ENCODE measurements around the gene GASK1A.

GASK1A gene

DNA sequence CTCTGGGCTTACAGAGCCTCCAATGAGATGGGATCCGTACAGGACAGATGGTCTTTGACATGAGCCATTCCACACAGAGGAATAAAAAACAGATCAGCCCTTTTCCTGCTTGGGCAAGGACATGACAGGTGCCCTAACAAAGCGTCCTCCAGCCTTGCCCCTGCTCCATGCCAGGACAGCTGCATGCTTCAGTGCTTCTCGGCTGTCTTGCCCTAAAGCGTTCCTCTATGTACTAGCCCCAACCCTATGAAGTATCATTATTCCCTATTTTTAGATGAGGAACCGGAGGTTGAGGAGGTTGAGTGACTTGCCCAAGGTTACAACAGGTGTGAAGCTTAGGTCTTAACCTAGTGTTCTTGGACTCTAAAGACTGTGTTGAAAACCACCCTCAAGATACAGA is 116.3 kb downstream of the GASK1A start:
- TF ChIP-seq, protein P1, sequence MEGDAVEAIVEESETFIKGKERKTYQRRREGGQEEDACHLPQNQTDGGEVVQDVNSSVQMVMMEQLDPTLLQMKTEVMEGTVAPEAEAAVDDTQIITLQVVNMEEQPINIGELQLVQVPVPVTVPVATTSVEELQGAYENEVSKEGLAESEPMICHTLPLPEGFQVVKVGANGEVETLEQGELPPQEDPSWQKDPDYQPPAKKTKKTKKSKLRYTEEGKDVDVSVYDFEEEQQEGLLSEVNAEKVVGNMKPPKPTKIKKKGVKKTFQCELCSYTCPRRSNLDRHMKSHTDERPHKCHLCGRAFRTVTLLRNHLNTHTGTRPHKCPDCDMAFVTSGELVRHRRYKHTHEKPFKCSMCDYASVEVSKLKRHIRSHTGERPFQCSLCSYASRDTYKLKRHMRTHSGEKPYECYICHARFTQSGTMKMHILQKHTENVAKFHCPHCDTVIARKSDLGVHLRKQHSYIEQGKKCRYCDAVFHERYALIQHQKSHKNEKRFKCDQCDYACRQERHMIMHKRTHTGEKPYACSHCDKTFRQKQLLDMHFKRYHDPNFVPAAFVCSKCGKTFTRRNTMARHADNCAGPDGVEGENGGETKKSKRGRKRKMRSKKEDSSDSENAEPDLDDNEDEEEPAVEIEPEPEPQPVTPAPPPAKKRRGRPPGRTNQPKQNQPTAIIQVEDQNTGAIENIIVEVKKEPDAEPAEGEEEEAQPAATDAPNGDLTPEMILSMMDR (IDR thresholded peaks at IDR 0.05) = no peak
- Histone ChIP-seq H3K4me3 (no peak overlapping the region), H3K27ac (no peak overlapping the region), H3K36me3 (no peaks in the 10 kb centered on the region), H3K9me3 (no peaks in the 10 kb centered on the region), H3K27me3 (no peaks in the 10 kb centered on the region), H3K4me1 (peaks cover 0 to 3% (median 0%) of the 10 kb centered on the region in 4 donors)
- DNase-seq = no peak
- intact Hi-C loops (cut with DNase I; ENCODE audit: low total_unique reads) = no loop called here

GRCh38 chr3:43096761-43097160 is 117.7 kb downstream of the GASK1A start:
- TF ChIP-seq, protein P1 (IDR thresholded peaks at IDR 0.05) = no peak

GRCh38 chr3:43097400-43098080 is 118.4 kb downstream of the GASK1A start:
- intact Hi-C loops (cut with DNase I; ENCODE audit: low total_unique reads) = no loop called here
- peaks cover 0 to 3% (median 0%) of the 10 kb centered on the region in 4 donors for H3K4me1 ChIP-seq

More at GRCh38 chr3:43096761-43097160, 117.7 kb downstream of the GASK1A start:
- peaks cover 0 to 3% (median 0%) of the 10 kb centered on the region in 4 donors for H3K4me1 ChIP-seq
- H3K4me3 ChIP-seq = no peak overlapping the region
- DNase-seq = no peak
- no peak overlapping the region for H3K27ac ChIP-seq
- H3K27me3 ChIP-seq = no peaks in the 10 kb centered on the region
- H3K36me3 ChIP-seq = no peaks in the 10 kb centered on the region
- H3K9me3 ChIP-seq = no peaks in the 10 kb centered on the region
- intact Hi-C loops (cut with DNase I; ENCODE audit: low total_unique reads) = no loop called here

DNA sequence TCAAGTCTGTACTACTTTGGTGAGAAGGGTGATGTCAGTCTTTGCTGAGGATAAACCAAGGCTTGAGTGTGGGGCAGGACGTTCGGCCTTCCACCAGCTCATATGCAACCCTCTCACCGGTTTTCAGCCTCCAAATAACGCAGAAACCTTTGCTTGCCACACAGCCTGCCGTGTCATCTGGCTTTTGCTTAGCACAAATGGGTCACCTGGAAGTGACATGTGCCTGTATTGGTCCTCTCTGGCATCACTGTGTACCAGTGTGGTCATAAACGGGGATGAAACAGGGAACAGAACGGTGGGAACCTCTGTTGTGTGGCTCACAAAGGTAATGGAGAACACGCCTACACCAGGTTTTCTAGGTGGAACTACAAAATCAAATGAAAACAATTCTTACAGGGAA is 119.7 kb downstream of the GASK1A start:
- intact Hi-C loops (cut with DNase I; ENCODE audit: low total_unique reads) = no loop called here

More at GRCh38 chr3:43097400-43098080, 118.4 kb downstream of the GASK1A start:
- H3K9me3 ChIP-seq = no peaks in the 10 kb centered on the region
- no peak overlapping the region for H3K27ac ChIP-seq
- H3K4me3 ChIP-seq = no peak overlapping the region
- H3K27me3 ChIP-seq = no peaks in the 10 kb centered on the region
- no peaks in the 10 kb centered on the region for H3K36me3 ChIP-seq
- TF ChIP-seq, protein P1 (IDR thresholded peaks at IDR 0.05) = no peak
- DNase-seq = no peak

DNA sequence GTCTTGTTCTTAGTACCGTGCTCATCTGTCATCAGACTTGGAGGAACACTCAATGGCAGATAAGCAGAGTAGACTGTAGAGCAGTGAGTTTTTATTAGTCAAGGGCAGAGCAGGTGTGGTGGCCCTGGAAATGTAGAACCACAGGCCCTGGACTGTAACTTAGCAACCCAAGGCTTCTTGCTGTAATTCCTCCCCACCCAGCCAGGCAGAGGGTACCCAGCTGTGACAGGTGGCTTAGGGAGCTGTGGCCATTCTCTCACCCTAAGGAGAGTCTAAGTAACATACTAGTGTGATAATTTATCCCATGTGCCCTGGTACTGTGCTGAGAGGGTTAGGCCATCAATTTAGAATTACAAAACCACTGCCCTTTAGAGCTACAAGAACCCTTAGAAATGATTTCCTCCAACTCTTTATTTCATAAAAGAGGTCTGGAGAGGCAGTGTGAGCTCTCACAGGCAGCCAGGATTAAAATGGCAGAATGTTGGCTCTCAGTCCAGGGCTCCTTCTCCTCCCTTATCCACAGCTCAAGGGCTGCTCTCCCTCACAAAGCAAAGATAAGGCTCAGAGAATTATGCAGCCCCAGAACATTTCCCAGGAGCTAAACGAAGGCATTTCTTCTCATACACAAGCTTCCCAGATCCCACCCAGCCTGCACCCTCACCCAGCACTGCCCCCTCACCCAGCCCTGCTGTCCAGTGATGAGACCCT is 123.8 kb downstream of the GASK1A start:
- no peak overlapping the region for H3K4me3 ChIP-seq
- H3K4me1 ChIP-seq = peaks cover 0 to 18% (median 6%) of the 10 kb centered on the region in 4 donors
- intact Hi-C loops (cut with DNase I; ENCODE audit: low total_unique reads) = loop anchor here (5.0 to 10.0 kb wide), 2 partner anchors 126 to 408 kb away; partner anchors contain the start of gene GASK1A
- no peak for DNase-seq
- no peaks in the 10 kb centered on the region for H3K36me3 ChIP-seq
- H3K9me3 ChIP-seq = no peaks in the 10 kb centered on the region
- H3K27me3 ChIP-seq = no peaks in the 10 kb centered on the region
- TF ChIP-seq, protein P1 (IDR thresholded peaks at IDR 0.05) = no peak
- H3K27ac ChIP-seq = no peak overlapping the region

More for the DNA sequence above, 119.7 kb downstream of the GASK1A start:
- Histone ChIP-seq H3K36me3 (no peaks in the 10 kb centered on the region), H3K9me3 (no peaks in the 10 kb centered on the region), H3K4me3 (no peak overlapping the region), H3K27me3 (no peaks in the 10 kb centered on the region), H3K4me1 (peaks cover 0 to 2% (median 0%) of the 10 kb centered on the region in 4 donors), H3K27ac (no peak overlapping the region)
- TF ChIP-seq, protein P1 (IDR thresholded peaks at IDR 0.05) = no peak
- no peak for DNase-seq

Measured in tibial artery (tissue), 4 donors.